NAMALWA (cell line): Measurements from ENCODE around the gene SMIM29.
"Not testable (repeated sequence)": the region's sequence is repeated elsewhere in the genome, so short reads cannot be mapped to it uniquely, and the experiment has no call there.

ENCODE experiments used
- DNase-seq: peaks from one replicate; pipeline ENCODE4 v3.0.0-alpha.2; 2015; ENCODE audit warnings: low spot score

Gene SMIM29

GRCh38 chr6:34269132-34269531 is 20.3 kb upstream of the SMIM29 start:
- DNase-seq, result not testable (repeated sequence)

GRCh38 chr6:34267746-34268145 is 18.9 kb upstream of the SMIM29 start:
- DNase-seq, result no peak

- not testable (repeated sequence) for DNase-seq
Measured at GRCh38 chr6:34263484-34263883, 14.7 kb upstream of the SMIM29 start.

- no peak for DNase-seq
Measured at GRCh38 chr6:34260576-34261267, 11.9 kb upstream of the SMIM29 start.

- DNase-seq, result no peak
Measured at GRCh38 chr6:34259529-34260069, 10.8 kb upstream of the SMIM29 start.

GRCh38 chr6:34252395-34252794 is 3.6 kb upstream of the SMIM29 start:
- not testable (repeated sequence) for DNase-seq

GRCh38 chr6:34249469-34250261 is 859 bp upstream of the SMIM29 start:
- DNase-seq, result no peak

GRCh38 chr6:34248198-34248726 is 544 bp downstream of the SMIM29 start:
- DNase-seq, result peak; percentile 54

- peak; percentile 40 for DNase-seq
Measured at GRCh38 chr6:34247481-34248197, 1.2 kb downstream of the SMIM29 start.

GRCh38 chr6:34246563-34247391 is 2.0 kb downstream of the SMIM29 start:
- peak; percentile 87 for DNase-seq

GRCh38 chr6:34246249-34246562 is 2.6 kb downstream of the SMIM29 start:
- DNase-seq, result no peak

- not testable (repeated sequence) for DNase-seq
Measured at GRCh38 chr6:34245761-34246140, 3.1 kb downstream of the SMIM29 start.

GRCh38 chr6:34245032-34245760 is 3.6 kb downstream of the SMIM29 start:
- not testable (repeated sequence) for DNase-seq

GRCh38 chr6:34243901-34244884 is 4.6 kb downstream of the SMIM29 start:
- DNase-seq, result peak; percentile 55

GRCh38 chr6:34243131-34243771 is 5.6 kb downstream of the SMIM29 start:
- no peak for DNase-seq

GRCh38 chr6:34242252-34243130 is 6.3 kb downstream of the SMIM29 start:
- DNase-seq, result no peak

- no peak for DNase-seq
Measured at GRCh38 chr6:34241351-34242215, 7.2 kb downstream of the SMIM29 start.
